ENCODE results near the gene TOR1AIP1.

DNA sequence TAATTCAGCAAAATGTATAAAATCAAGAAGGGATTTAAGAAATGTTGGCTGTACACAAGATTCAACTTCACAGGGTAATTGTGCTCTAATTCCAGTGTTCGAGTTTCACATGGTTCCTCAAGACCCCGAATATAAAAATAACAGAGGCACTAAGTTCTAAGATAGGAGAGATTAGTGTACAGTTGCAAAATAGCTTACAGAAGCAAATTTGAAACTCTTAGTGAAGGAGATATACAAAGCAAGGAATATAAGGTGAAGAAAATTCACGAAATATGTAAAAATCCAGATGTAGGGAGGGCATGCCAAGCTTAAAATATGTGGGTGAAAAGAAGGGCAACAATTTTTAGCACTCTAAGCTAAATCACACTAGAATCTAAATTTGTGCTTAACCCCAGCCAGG is 33.9 kb upstream of the TOR1AIP1 start:
- TF ChIP-seq CTCF (IDR thresholded peaks at IDR 0.05) (no peak), POLR2A (IDR thresholded peaks at IDR 0.05) (no peak)
